Fibroblast of pulmonary artery (primary cell): Measurements from ENCODE around the gene C9orf72.
A peak's percentile ranks its signal among the peaks of the same experiment; 100 is the strongest.

ENCODE experiments used
- DNase-seq: peaks from one replicate; pipeline ENCODE4 v3.0.0-alpha.2; 2010; ENCODE audit warnings: low read depth
- H3K4me3 ChIP-seq: replicated peaks from 2 replicates; pipeline ENCODE4 v1.5.1; 2011; ENCODE audit warnings: low read depth, mild to moderate bottlenecking, control low read depth, low read length, moderate library complexity
- TF ChIP-seq, protein P1 (sequence below): IDR thresholded peaks from 2 replicates; pipeline ENCODE4 v1.5.1; 2011; ENCODE audit warnings: mild to moderate bottlenecking, control low read depth, low read length, inconsistent platforms; ENCODE audit errors: missing control alignments

The C9orf72 gene

GRCh38 chr9:27566118-27566517, 7.2 kb downstream of the C9orf72 start:
- DNase-seq, result peak; percentile 41
- no peak overlapping the region for H3K4me3 ChIP-seq
- TF ChIP-seq, protein P1, sequence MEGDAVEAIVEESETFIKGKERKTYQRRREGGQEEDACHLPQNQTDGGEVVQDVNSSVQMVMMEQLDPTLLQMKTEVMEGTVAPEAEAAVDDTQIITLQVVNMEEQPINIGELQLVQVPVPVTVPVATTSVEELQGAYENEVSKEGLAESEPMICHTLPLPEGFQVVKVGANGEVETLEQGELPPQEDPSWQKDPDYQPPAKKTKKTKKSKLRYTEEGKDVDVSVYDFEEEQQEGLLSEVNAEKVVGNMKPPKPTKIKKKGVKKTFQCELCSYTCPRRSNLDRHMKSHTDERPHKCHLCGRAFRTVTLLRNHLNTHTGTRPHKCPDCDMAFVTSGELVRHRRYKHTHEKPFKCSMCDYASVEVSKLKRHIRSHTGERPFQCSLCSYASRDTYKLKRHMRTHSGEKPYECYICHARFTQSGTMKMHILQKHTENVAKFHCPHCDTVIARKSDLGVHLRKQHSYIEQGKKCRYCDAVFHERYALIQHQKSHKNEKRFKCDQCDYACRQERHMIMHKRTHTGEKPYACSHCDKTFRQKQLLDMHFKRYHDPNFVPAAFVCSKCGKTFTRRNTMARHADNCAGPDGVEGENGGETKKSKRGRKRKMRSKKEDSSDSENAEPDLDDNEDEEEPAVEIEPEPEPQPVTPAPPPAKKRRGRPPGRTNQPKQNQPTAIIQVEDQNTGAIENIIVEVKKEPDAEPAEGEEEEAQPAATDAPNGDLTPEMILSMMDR, result no peak

GRCh38 chr9:27565696-27566095, 7.6 kb downstream of the C9orf72 start:
- H3K4me3 ChIP-seq, result no peak overlapping the region
- DNase-seq, result no peak
- TF ChIP-seq, protein P1, result no peak

GRCh38 chr9:27564670-27565069, 8.6 kb downstream of the C9orf72 start:
- H3K4me3 ChIP-seq, result no peak overlapping the region
- TF ChIP-seq, protein P1, result no peak
- DNase-seq, result no peak

DNA sequence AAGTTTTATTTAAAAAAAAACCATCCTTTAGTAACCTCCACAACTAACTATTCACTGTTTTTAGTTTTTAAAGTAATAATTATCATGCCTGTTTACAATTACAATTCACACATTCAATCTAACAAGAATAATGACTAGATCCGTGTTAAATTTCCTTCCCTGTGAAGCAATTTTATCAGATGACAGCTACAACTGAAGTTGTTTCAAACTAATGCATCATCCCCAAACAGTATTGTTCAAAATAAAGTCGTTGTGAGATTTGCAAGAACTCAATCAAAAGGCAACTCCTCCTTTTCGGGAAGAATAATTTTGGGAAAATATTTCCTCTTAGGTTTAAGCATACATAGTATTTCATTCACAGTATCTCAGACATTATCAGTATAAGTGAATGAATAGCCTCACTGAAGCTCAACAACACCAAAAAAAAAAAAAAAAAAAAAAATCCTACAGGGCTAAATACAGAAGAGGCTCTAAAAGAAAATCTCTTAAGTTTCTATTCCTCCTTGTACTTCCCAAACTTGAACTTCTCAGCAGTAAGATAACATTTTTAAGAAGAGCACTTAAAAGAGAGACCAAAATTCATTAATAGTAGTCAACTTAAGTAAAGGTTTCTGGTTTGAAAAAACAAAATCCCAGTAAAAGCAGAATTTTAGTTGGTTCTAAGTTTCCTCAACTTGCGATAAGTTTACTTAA, 9.4 kb downstream of the C9orf72 start:
- no peak for DNase-seq
- no peak overlapping the region for H3K4me3 ChIP-seq
- TF ChIP-seq, protein P1, result no peak

GRCh38 chr9:27561685-27562084, 11.6 kb downstream of the C9orf72 start:
- DNase-seq, result no peak
- H3K4me3 ChIP-seq, result no peak overlapping the region
- TF ChIP-seq, protein P1, result no peak

DNA sequence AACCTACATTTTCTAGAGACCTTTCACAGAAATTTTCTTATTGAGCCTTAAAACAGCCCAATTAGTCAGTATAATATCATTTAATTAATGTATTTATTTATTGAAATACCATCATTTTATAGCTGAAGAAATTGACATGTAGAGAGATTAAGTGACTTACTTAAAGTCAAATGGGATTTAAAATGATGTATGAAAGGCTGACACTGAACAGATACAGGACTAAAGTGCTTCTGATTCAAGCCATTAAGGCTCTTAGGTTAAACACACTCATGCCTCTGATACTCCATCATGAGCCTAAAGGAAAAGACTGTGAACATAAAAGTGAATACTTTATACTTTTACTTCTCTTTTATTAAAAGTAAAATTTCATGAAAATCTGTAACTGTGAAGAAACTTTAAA, 12.8 kb downstream of the C9orf72 start:
- TF ChIP-seq, protein P1, result no peak
- no peak for DNase-seq
- H3K4me3 ChIP-seq, result no peak overlapping the region

GRCh38 chr9:27558307-27558706, 15.0 kb downstream of the C9orf72 start:
- DNase-seq, result no peak
- H3K4me3 ChIP-seq, result no peak overlapping the region
- TF ChIP-seq, protein P1, result no peak
